AG10803 (cell line): ENCODE measurements around the gene MCTP1.

Experiments used
- DNase-seq: peaks from one replicate; pipeline ENCODE4 v3.0.0; 2010; ENCODE audit warnings: low read depth
- H3K4me3 ChIP-seq: 2 replicates; pipeline ENCODE4 v1.5.1; 2011; ENCODE audit warnings: mild to moderate bottlenecking, low read length, control low read depth
- CTCF ChIP-seq: conservative IDR thresholded peaks from 2 replicates; pipeline ENCODE4 v1.5.1; 2011; ENCODE audit warnings: mild to moderate bottlenecking, low read length, control low read depth, inconsistent platforms

The MCTP1 gene

GRCh38 chr5:94857111-94857510 lies 427.8 kb downstream of the MCTP1 start:
- no peak for DNase-seq
- no peak overlapping the region for H3K4me3 ChIP-seq
- no peak for TF ChIP-seq CTCF

GRCh38 chr5:94856257-94856800 lies 428.6 kb downstream of the MCTP1 start:
- no peak for DNase-seq
- H3K4me3 ChIP-seq = no peak overlapping the region
- TF ChIP-seq CTCF = no peak

GRCh38 chr5:94855543-94855942 lies 429.4 kb downstream of the MCTP1 start:
- DNase-seq = no peak
- H3K4me3 ChIP-seq = no peak overlapping the region
- TF ChIP-seq CTCF = no peak

- DNase-seq = no peak
- H3K4me3 ChIP-seq = no peak overlapping the region
- TF ChIP-seq CTCF = no peak
These were observed 431.8 kb downstream of the MCTP1 start for GRCh38 chr5:94853120-94853519.

- no peak for DNase-seq
- H3K4me3 ChIP-seq = no peak overlapping the region
- no peak for TF ChIP-seq CTCF
These were observed 433.9 kb downstream of the MCTP1 start for GRCh38 chr5:94850960-94851359.

- peak; percentile 68 for DNase-seq
- peak; percentile 89 for TF ChIP-seq CTCF
- H3K4me3 ChIP-seq = no peak overlapping the region
These were observed 434.8 kb downstream of the MCTP1 start for GRCh38 chr5:94849821-94850736.

GRCh38 chr5:94849324-94849723 lies 435.6 kb downstream of the MCTP1 start:
- TF ChIP-seq CTCF = no peak
- H3K4me3 ChIP-seq = no peak overlapping the region
- no peak for DNase-seq
